LHCN-M2 (cell line): Measurements from ENCODE around the gene TYR. TPM values are rescaled to one million over a fixed set of nuclear protein-coding genes. Genes with fewer than 3 reads are reported as not detected.

ENCODE experiments used
- total RNA-seq: library from RNA; depleted of rRNA; stranded (reverse); fragments of >200 nt; gene quantifications from 2 replicates; pipeline ENCODE4 v1.2.3, GENCODE V29; 2014; rRNA removed

TYR gene
- total RNA-seq, 1 experiment from 2014 or later, result not detected

Other genes starting within 250 kb of the TYR start
- gene GRM5, start 111.9 kb upstream of the TYR start, total RNA-seq, result not detected in 2 replicates